Vagina (tissue), 2 donors: ENCODE results near the gene SLC34A3. TPM values are rescaled to one million over a fixed set of nuclear protein-coding genes. Genes with fewer than 3 reads are reported as not detected.

Experiments used
- DNase-seq, 2 donors: peaks; one replicate each; pipeline ENCODE4 v3.0.0-alpha.2; 2017; ENCODE audit errors: extremely low spot score in 2 of 2
- H3K27ac ChIP-seq: fragments of 200-600 bp; sonication (generic); one replicate; pipeline ENCODE4 v1.5.1; 2019
- H3K27me3 ChIP-seq: fragments of 200-600 bp; sonication (generic); one replicate; pipeline ENCODE4 v1.5.1; 2019
- H3K36me3 ChIP-seq, 2 donors: fragments of 200-600 bp; sonication (generic); one replicate each; pipeline ENCODE4 v1.5.1; 2017 to 2019
- H3K4me1 ChIP-seq: fragments of 200-600 bp; sonication (generic); one replicate; pipeline ENCODE4 v1.5.1; 2019
- H3K4me3 ChIP-seq, 2 donors: fragments of 200-600 bp; sonication (generic); 1 replicate in 1 of 2; 2 replicates in 1 of 2; pipeline ENCODE4 v1.5.1; 2016 to 2019
- H3K9me3 ChIP-seq: fragments of 200-600 bp; sonication (generic); one replicate; pipeline ENCODE4 v1.5.1; 2019
- POLR2A ChIP-seq, 2 donors: fragments of 450-650 bp; IDR thresholded peaks; one replicate each; pipeline ENCODE4 v1.6.1; 2017; ENCODE audit warnings: antibody characterized with exemption in 2 of 2, mild to moderate bottlenecking in 2 of 2, moderate library complexity in 2 of 2
- POLR2AphosphoS5 ChIP-seq, 2 donors: sonication (generic); formaldehyde crosslinking; IDR thresholded peaks; one replicate each; pipeline ENCODE4 v1.9.0; 2017; ENCODE audit warnings: antibody characterized with exemption in 2 of 2, mild to moderate bottlenecking in 2 of 2, low read depth in 1 of 2; ENCODE audit not compliant: insufficient read depth in 1 of 2
- intact Hi-C: fragments of 100-400 bp; cut with DNase I; formaldehyde crosslinking; loops from one replicate; pipeline ENCODE4 v1.15.1; 2023
- total RNA-seq: library from RNA; depleted of rRNA; stranded (reverse); fragments of >200 nt; gene quantifications from one replicate; pipeline ENCODE4 v1.2.3, GENCODE V29; 2016
- TF ChIP-seq, protein P1 (sequence below), 3 experiments: fragments of 450-650 bp in 2 of 3; fragments of 200-600 bp in 1 of 3; sonication (generic) in 1 of 3; IDR thresholded peaks; one replicate each; pipeline ENCODE4 v1.5.1; 2017 to 2019; ENCODE audit warnings: antibody characterized with exemption in 3 of 3, mild to moderate bottlenecking in 2 of 3, moderate library complexity in 2 of 3

SLC34A3 gene
- total RNA-seq, 1 donor from 2014 or later, result not detected

DNA sequence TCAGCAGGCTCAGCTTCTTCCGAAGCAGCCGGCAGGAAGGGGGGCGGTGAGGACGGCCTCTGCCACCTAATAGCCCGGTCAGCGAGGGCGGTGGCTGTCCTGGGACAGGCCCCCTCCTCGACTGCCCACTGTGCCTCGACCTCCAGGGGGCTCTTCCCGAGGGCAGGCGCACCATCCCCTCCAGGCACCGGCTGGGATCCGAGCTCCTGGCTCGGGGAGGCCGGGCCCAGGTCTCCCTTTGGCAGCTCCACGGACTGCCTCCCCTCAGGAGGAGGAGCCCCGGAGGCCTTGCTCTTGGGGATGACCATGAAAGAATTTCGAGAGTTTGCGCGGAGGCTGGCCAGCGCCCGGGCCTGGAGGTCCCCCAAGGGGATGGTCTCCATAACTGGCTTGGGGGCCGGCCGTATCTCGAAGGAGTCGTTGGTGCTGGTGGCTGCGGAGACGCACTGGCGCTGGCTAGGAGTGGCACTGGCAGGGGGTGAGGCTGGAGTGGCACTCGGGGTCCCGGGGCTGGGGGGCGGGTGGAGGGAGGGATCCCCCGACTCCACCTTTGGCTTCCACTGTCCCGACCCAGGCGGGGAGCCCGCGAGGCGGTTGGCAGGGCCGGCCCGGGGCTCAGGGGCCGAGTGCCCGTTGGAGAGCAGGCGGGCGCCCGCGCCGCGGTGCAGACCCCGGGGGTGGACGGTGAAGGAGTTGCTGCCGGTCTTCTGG is 31.1 kb upstream of the SLC34A3 start:
- Histone ChIP-seq H3K4me3 (peak overlapping the region; percentile 61 to 72), H3K4me1 (peaks cover 87% of the 10 kb centered on the region)

DNA sequence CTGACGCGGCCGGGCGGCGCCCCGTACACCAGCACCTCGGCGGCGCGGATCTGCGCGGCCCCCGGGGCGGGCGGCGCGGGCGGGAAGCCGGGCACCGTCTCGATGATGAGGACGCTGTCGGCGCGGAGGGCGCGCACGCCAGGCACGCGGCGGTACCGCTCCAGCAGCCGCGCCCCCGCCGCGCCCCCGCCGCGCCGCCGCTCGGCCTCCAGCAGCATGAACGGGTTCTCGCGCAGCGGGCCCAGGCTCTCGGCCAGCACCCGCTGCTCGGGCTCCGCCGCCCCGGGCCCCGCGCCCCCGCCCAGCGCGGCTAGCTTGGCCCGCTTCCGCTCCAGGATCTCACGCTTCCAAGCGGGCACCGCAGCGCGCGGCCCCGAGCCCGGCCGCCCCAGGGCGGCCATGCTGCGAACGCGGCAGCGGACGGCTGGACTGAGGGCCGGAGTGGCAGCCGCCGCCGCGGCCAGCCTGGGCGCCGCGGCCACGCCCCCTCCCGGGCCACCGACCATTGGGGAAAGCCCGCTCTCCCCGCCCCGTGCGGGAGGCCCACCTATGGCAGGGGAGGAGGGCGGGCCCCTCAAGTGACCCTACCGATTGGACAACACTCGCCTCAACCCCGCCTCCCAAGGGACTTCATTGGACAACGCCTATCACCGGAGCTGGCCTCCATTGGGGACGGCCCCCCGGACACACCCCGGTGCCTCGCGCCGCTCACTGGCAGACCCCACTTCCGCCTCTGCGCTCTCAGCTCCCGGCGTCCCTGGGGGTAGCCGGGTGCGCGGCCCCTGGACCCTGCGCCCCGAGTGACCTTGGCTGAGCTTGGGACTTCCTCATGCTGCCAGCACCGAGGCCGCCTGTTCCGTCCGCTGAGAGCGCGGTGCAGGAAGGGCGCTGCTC is 30.1 kb upstream of the SLC34A3 start, which contains the start of gene TPRN:
Gene TPRN (minus strand): TSS at position 431 of the 894 bp plus-strand sequence. CDS start 30 bp downstream, at position 401.
- H3K4me3 ChIP-seq, result peak within 1 kb of the TSS; percentile 61 to 72
- DNase-seq, result peak in 1 of 2 donors; percentile 99
- no peaks in the 10 kb centered on the region for H3K9me3 ChIP-seq
- H3K27ac ChIP-seq, result peak within 1 kb of the TSS; percentile 42
- peaks cover 83% of the 10 kb centered on the region for H3K4me1 ChIP-seq
- intact Hi-C loops, result no loop called here
- no peaks in the 10 kb centered on the region for H3K27me3 ChIP-seq
- TF ChIP-seq POLR2A (IDR thresholded peaks at IDR 0.05) (peak in 1 of 2 donors; percentile 79), POLR2AphosphoS5 (IDR thresholded peaks at IDR 0.05; ENCODE audit: insufficient read depth in 1 of 2, low read depth in 1 of 2) (peak; percentile 73 to 86)
- TF ChIP-seq, protein P1, sequence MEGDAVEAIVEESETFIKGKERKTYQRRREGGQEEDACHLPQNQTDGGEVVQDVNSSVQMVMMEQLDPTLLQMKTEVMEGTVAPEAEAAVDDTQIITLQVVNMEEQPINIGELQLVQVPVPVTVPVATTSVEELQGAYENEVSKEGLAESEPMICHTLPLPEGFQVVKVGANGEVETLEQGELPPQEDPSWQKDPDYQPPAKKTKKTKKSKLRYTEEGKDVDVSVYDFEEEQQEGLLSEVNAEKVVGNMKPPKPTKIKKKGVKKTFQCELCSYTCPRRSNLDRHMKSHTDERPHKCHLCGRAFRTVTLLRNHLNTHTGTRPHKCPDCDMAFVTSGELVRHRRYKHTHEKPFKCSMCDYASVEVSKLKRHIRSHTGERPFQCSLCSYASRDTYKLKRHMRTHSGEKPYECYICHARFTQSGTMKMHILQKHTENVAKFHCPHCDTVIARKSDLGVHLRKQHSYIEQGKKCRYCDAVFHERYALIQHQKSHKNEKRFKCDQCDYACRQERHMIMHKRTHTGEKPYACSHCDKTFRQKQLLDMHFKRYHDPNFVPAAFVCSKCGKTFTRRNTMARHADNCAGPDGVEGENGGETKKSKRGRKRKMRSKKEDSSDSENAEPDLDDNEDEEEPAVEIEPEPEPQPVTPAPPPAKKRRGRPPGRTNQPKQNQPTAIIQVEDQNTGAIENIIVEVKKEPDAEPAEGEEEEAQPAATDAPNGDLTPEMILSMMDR (IDR thresholded peaks at IDR 0.05), result no peak
- no peaks in the 10 kb centered on the region for H3K36me3 ChIP-seq

More for the DNA sequence above, 31.1 kb upstream of the SLC34A3 start:
- intact Hi-C loops, result no loop called here
- DNase-seq, result no peak
- H3K27me3 ChIP-seq, result no peaks in the 10 kb centered on the region
- H3K9me3 ChIP-seq, result no peaks in the 10 kb centered on the region
- H3K36me3 ChIP-seq, result no peaks in the 10 kb centered on the region
- TF ChIP-seq POLR2A (IDR thresholded peaks at IDR 0.05) (no peak), POLR2AphosphoS5 (IDR thresholded peaks at IDR 0.05; ENCODE audit: insufficient read depth in 1 of 2, low read depth in 1 of 2) (no peak)
- TF ChIP-seq, protein P1 (IDR thresholded peaks at IDR 0.05), result no peak
- no peak overlapping the region for H3K27ac ChIP-seq

DNA sequence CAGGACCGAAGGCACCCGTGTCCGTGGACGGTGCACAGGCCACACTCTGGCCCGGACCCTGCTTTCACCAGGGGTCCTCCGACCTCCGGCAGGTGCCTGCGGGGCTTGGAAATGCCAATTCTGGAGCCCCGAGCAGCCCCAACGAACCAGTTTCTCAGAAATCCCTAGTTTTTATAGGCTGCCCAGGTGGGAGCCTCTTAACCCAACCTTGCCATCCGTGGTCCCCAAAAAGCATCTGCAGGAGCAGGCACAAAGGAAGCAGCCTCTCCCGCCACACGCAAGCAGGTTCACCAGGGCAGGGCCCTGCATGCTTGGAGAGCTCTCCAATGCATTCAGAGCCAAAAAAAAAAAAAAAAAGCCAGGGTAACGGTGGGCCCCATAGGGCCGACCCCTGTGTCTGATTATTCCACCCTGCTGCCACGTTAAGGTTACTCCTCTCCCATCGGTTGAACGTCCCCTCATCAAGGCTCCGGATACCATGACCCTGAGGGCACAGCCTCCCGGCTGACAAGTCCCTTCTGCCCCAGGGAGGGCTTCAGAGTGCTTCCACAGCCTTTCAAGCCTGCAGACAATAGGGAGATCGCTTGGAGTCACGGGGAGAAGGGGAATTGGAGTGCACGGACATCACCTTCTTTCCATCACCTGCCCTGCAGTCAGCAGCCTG is 29.4 kb upstream of the SLC34A3 start:
- Histone ChIP-seq H3K27me3 (no peaks in the 10 kb centered on the region), H3K27ac (peak overlapping the region; percentile 42), H3K4me1 (peaks cover 82% of the 10 kb centered on the region), H3K4me3 (peak overlapping the region; percentile 61 to 72), H3K9me3 (no peaks in the 10 kb centered on the region), H3K36me3 (no peaks in the 10 kb centered on the region)
- TF ChIP-seq POLR2AphosphoS5 (IDR thresholded peaks at IDR 0.05; ENCODE audit: insufficient read depth in 1 of 2, low read depth in 1 of 2) (peak in 1 of 2 donors; percentile 29), POLR2A (IDR thresholded peaks at IDR 0.05) (no peak)
- DNase-seq, result no peak
- intact Hi-C loops, result no loop called here

DNA sequence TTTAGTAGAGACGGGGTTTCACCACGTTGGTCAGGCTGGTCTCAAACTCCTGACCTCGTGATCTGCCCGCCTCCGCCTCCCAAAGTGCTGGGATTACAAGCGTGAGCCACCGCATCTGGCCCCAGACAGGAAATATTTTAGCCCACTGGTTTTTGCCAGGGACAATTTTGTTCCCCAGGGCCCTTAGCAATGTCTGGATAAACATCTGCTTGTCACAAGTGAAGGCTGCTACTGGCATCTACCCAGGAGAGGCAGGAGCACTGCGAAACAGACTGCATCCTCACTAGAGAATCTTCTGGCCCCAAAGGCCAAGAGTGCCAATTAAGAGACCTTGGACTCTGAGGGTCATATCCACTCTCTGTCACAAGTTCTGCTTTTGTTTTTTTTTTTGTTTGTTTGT is 27.7 kb upstream of the SLC34A3 start:
- H3K9me3 ChIP-seq, result no peaks in the 10 kb centered on the region
- no peak for TF ChIP-seq POLR2A (IDR thresholded peaks at IDR 0.05)
- TF ChIP-seq, protein P1 (IDR thresholded peaks at IDR 0.05), result no peak
- TF ChIP-seq POLR2AphosphoS5 (IDR thresholded peaks at IDR 0.05; ENCODE audit: insufficient read depth in 1 of 2, low read depth in 1 of 2), result no peak
- no peaks in the 10 kb centered on the region for H3K36me3 ChIP-seq
- no peak overlapping the region for H3K4me3 ChIP-seq
- no peaks in the 10 kb centered on the region for H3K27me3 ChIP-seq
- intact Hi-C loops, result no loop called here
- DNase-seq, result no peak
- peaks cover 73% of the 10 kb centered on the region for H3K4me1 ChIP-seq
- H3K27ac ChIP-seq, result no peak overlapping the region

DNA sequence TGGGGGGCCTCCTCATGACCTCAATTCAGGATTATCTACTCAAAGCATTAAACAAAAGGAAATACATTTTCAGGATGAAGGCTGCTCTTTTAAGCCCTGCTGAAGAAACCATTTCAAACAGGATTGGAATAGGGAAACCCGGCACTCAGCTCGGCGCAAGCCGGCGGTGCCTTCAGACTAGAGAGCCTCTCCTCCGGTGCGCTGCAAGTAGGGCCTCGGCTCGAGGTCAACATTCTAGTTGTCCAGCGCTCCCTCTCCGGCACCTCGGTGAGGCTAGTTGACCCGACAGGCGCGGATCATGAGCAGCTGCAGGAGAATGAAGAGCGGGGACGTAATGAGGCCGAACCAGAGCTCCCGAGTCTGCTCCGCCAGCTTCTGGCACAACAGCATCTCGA is 26.0 kb upstream of the SLC34A3 start:
- TF ChIP-seq POLR2AphosphoS5 (IDR thresholded peaks at IDR 0.05; ENCODE audit: insufficient read depth in 1 of 2, low read depth in 1 of 2), result no peak
- TF ChIP-seq, protein P1 (IDR thresholded peaks at IDR 0.05), result no peak

More for the DNA sequence above, 26.0 kb upstream of the SLC34A3 start:
- no peaks in the 10 kb centered on the region for H3K9me3 ChIP-seq
- peaks cover 55% of the 10 kb centered on the region for H3K4me1 ChIP-seq
- H3K27me3 ChIP-seq, result no peaks in the 10 kb centered on the region
- no peaks in the 10 kb centered on the region for H3K36me3 ChIP-seq
- H3K27ac ChIP-seq, result peak overlapping the region; percentile 71
- H3K4me3 ChIP-seq, result peak overlapping the region; percentile 76 to 96
- DNase-seq, result no peak
- intact Hi-C loops, result no loop called here
